Fibroblast of villous mesenchyme (primary cell): Measurements from ENCODE around the gene SFT2D2. TPM values are rescaled to one million over a fixed set of nuclear protein-coding genes. Genes with fewer than 3 reads are reported as not detected.

Experiments used
- DNase-seq: peaks from one replicate; pipeline ENCODE4 v3.0.0-alpha.2; 2010; ENCODE audit warnings: low read depth
- H3K4me3 ChIP-seq: 2 replicates; pipeline ENCODE4 v1.5.1; 2011; ENCODE audit warnings: low read depth, mild to moderate bottlenecking, low read length
- CTCF ChIP-seq: IDR thresholded peaks from 2 replicates; pipeline ENCODE4 v1.5.1; 2012; ENCODE audit warnings: low read depth, mild to moderate bottlenecking, low read length; ENCODE audit not compliant: insufficient read depth
- total RNA-seq: library from RNA; depleted of rRNA; stranded (reverse); fragments of >200 nt; gene quantifications from 2 replicates; pipeline ENCODE4 v1.2.3, GENCODE V29; 2012

SFT2D2 gene
- total RNA-seq, 1 donor: 47.1 TPM

GRCh38 chr1:168245042-168245441 lies 19.2 kb downstream of the SFT2D2 start:
- no peak for TF ChIP-seq CTCF

GRCh38 chr1:168246506-168246905 lies 20.7 kb downstream of the SFT2D2 start:
- H3K4me3 ChIP-seq: no peak overlapping the region
- no peak for DNase-seq
- no peak for TF ChIP-seq CTCF

More at GRCh38 chr1:168245042-168245441, 19.2 kb downstream of the SFT2D2 start:
- H3K4me3 ChIP-seq: no peak overlapping the region
- no peak for DNase-seq

DNA sequence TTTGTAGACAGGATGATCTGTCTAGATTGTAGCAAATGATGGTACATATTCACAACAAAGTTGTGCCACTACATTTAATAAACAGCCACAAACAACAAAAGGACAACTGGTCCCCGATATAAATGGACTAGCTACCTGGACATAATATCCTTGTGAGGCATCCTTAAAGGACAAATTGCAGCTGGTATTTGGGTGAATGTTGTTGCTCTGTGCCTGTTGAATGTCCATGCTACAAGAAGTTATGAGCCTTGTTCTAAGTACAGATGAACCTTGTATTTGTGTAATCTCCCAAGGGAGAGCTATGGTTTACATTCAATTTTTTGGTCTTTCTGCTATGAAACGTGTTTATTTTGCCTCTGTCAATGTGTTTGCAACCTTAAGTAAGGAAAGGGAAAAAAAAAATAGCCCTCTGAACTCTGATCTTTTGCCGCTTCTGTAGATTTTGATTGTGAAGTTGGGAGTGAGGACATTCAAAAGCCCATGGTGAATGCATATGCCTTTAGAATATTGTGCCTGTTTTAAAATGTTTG lies 26.5 kb downstream of the SFT2D2 start:
- DNase-seq: no peak
- no peak for TF ChIP-seq CTCF

GRCh38 chr1:168256164-168256563 lies 30.4 kb downstream of the SFT2D2 start:
- no peak for TF ChIP-seq CTCF
- no peak overlapping the region for H3K4me3 ChIP-seq
- DNase-seq: no peak

More for the DNA sequence above, 26.5 kb downstream of the SFT2D2 start:
- no peak overlapping the region for H3K4me3 ChIP-seq

DNA sequence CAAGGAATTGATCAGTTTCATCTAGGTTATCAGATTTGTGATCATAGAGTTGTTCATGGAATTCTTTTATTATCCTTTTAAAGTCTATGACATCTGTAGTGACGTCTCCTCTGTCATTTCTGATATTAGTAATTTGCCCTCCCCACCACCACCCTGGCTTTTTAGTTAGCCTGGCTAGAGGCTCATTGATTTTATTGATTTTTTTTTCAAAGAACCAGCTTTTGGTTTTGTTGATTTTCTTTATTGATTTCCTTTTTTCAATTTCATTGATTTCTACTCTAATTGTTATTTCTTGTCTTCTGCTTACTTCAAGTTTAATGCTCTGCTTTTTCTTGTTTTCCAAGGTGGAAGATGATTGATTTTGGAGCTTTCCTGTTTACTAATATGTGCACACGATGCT lies 31.6 kb downstream of the SFT2D2 start:
- no peak for TF ChIP-seq CTCF

GRCh38 chr1:168259567-168259966 lies 33.8 kb downstream of the SFT2D2 start:
- no peak for TF ChIP-seq CTCF
- DNase-seq: no peak

More for the DNA sequence above, 31.6 kb downstream of the SFT2D2 start:
- DNase-seq: no peak
- no peak overlapping the region for H3K4me3 ChIP-seq

DNA sequence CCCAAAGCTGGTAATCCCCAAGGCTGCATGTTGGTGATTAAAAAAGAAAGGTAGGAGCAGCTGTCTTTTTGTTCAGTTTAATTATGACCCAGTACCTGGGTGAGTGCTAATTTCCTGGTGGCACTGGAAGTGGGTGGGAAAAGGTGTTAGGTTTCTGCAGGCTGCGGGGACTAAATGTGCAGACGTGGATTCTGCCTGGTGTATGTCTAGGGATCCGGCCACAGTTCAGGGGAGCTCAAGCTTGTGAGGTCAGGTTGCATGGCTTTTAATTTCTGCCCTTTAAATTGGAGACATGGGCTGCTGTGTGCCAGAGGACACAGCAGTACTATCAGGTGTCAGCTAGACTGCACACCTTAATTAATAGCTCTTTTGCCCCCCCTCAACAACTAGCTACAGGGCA lies 34.6 kb downstream of the SFT2D2 start:
- no peak for DNase-seq
- H3K4me3 ChIP-seq: no peak overlapping the region
- no peak for TF ChIP-seq CTCF

More at GRCh38 chr1:168259567-168259966, 33.8 kb downstream of the SFT2D2 start:
- no peak overlapping the region for H3K4me3 ChIP-seq
